Upper lobe of left lung (tissue), 4 donors: ENCODE measurements around the gene TUBB2A.

Experiments used
- EP300 ChIP-seq, 4 donors: sonication (generic); formaldehyde crosslinking; IDR thresholded peaks; one replicate each; pipeline ENCODE4 v1.5.1; 2017; ENCODE audit warnings: antibody characterized with exemption in 4 of 4, control low read depth in 2 of 4
- POLR2A ChIP-seq, 4 donors: fragments of 450-650 bp; IDR thresholded peaks; one replicate each; pipeline ENCODE4 v1.5.1; 2016 to 2017; ENCODE audit warnings: antibody characterized with exemption in 4 of 4, mild to moderate bottlenecking in 2 of 4
- POLR2AphosphoS5 ChIP-seq, 2 donors: sonication (generic); formaldehyde crosslinking; IDR thresholded peaks; one replicate each; pipeline ENCODE4 v1.5.1; 2017; ENCODE audit warnings: antibody characterized with exemption in 2 of 2
- TF ChIP-seq, protein P1 (sequence below), 6 experiments: fragments of 450-650 bp in 4 of 6; fragments of 200-600 bp in 2 of 6; sonication (generic) in 2 of 6; IDR thresholded peaks; one replicate each; pipeline ENCODE4 v1.5.1; 2016 to 2019; ENCODE audit warnings: antibody characterized with exemption in 6 of 6

DNA sequence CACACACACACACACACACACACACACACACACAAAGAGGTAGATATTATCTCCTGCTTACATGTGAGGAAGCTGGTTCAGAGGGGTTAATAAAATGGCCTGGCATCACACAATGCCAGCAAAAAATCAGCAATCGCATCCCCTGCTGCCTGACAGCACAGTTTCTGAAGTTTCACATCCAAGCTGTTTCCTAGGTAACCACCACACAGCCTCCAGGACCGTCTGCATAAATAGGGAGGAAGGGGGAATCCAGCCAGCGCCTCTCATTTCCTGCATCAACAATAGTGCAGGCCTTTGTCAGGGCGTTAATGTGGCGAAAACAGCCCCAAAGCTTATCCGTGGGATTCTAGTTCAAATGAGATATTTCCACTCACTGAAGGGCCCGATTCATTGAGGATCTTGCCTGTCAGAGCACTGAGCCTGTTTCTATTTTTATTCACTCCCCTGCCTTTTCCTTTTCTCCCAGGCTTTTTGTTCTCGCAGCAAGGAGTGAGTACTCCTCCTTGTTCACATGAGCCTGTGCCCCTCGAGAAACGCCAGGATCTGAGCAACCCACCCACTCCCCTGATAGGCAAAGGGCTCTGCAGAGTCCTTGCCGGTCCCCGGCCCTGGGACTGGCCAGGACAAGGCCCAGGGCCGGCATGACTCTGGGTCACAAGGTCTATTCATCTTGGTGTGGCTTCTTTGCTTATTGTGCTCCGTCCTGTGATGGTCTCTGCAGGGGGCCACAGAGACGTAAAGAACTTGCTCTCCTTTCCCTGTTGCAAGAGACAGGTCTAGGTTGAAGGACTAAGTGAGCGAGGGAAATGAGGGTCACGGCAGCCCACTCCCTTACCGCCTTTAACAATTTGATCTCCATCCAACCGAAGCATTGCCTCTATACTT, 37.4 kb upstream of the TUBB2A start:
- TF ChIP-seq, protein P1, sequence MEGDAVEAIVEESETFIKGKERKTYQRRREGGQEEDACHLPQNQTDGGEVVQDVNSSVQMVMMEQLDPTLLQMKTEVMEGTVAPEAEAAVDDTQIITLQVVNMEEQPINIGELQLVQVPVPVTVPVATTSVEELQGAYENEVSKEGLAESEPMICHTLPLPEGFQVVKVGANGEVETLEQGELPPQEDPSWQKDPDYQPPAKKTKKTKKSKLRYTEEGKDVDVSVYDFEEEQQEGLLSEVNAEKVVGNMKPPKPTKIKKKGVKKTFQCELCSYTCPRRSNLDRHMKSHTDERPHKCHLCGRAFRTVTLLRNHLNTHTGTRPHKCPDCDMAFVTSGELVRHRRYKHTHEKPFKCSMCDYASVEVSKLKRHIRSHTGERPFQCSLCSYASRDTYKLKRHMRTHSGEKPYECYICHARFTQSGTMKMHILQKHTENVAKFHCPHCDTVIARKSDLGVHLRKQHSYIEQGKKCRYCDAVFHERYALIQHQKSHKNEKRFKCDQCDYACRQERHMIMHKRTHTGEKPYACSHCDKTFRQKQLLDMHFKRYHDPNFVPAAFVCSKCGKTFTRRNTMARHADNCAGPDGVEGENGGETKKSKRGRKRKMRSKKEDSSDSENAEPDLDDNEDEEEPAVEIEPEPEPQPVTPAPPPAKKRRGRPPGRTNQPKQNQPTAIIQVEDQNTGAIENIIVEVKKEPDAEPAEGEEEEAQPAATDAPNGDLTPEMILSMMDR (IDR thresholded peaks at IDR 0.05): no peak
- TF ChIP-seq POLR2A (IDR thresholded peaks at IDR 0.05): no peak
- TF ChIP-seq POLR2AphosphoS5 (IDR thresholded peaks at IDR 0.05): no peak
- no peak for TF ChIP-seq EP300 (IDR thresholded peaks at IDR 0.05)
